MM.1S (cell line): ENCODE data around the gene TTC34.

Source experiments
- DNase-seq: peaks from one replicate; pipeline ENCODE4 v3.0.0-alpha.2; 2015
- H2AFZ ChIP-seq: fragments of 300-600 bp; sonication (generic); 2 replicates; pipeline ENCODE4 v1.6.0; 2016; ENCODE audit warnings: antibody characterized with exemption, low read length
- H3F3A ChIP-seq: fragments of 300-600 bp; sonication (generic); 2 replicates; pipeline ENCODE4 v1.6.1; 2016; ENCODE audit warnings: mild to moderate bottlenecking, antibody characterized with exemption, low read length, moderate library complexity, mixed read lengths; ENCODE audit not compliant: insufficient read depth
- H3K27ac ChIP-seq: fragments of 300-600 bp; sonication (generic); 2 replicates; pipeline ENCODE4 v1.5.1; 2016; ENCODE audit warnings: mild to moderate bottlenecking, low read length
- H3K27me3 ChIP-seq: fragments of 300-600 bp; sonication (generic); replicated peaks from 2 replicates; pipeline ENCODE4 v1.6.0; 2016; ENCODE audit warnings: low read length; ENCODE audit not compliant: insufficient read depth
- H3K36me3 ChIP-seq: fragments of 300-600 bp; sonication (generic); replicated peaks from 2 replicates; pipeline ENCODE4 v1.6.1; 2016; ENCODE audit warnings: mild to moderate bottlenecking, low read length, mixed read lengths; ENCODE audit not compliant: insufficient read depth
- H3K4me1 ChIP-seq: fragments of 300-600 bp; sonication (generic); 2 replicates; pipeline ENCODE4 v1.6.1; 2016; ENCODE audit warnings: low read length, mixed read lengths
- H3K4me2 ChIP-seq: fragments of 300-600 bp; sonication (generic); 2 replicates; pipeline ENCODE4 v1.6.0; 2016; ENCODE audit warnings: low read depth, low read length
- H3K4me3 ChIP-seq: fragments of 300-600 bp; sonication (generic); 2 replicates; pipeline ENCODE4 v1.5.1; 2016; ENCODE audit warnings: low read length, mixed read lengths
- H3K79me2 ChIP-seq: fragments of 300-600 bp; sonication (generic); 2 replicates; pipeline ENCODE4 v1.6.1; 2016; ENCODE audit warnings: mixed run types, low read length, mixed read lengths
- H3K9ac ChIP-seq: fragments of 300-600 bp; sonication (generic); 2 replicates; pipeline ENCODE4 v1.6.1; 2016; ENCODE audit warnings: low read length, mixed read lengths
- H3K9me2 ChIP-seq: fragments of 300-600 bp; sonication (generic); replicated peaks from 2 replicates; pipeline ENCODE4 v1.6.1; 2016; ENCODE audit warnings: mild to moderate bottlenecking, low read length, mixed read lengths; ENCODE audit not compliant: insufficient read depth
- H3K9me3 ChIP-seq: fragments of 300-600 bp; sonication (generic); replicated peaks from 2 replicates; pipeline ENCODE4 v1.6.1; 2016; ENCODE audit warnings: mild to moderate bottlenecking, low read length, mixed read lengths; ENCODE audit not compliant: insufficient read depth
- H4K20me1 ChIP-seq: fragments of 300-600 bp; sonication (generic); 2 replicates; pipeline ENCODE4 v1.6.1; 2016; ENCODE audit warnings: mild to moderate bottlenecking, low read length, moderate library complexity, mixed read lengths; ENCODE audit not compliant: insufficient read depth
- CTCF ChIP-seq: fragments of 300-600 bp; sonication (generic); IDR thresholded peaks from 2 replicates; pipeline ENCODE4 v1.5.1; 2016; ENCODE audit warnings: antibody characterized with exemption, low read length, mixed read lengths
- EZH2 ChIP-seq: fragments of 300-600 bp; sonication (generic); optimal IDR thresholded peaks from 2 replicates; pipeline ENCODE3; 2017; ENCODE audit warnings: low read depth, mild to moderate bottlenecking, antibody characterized with exemption, low read length, mixed read lengths
- EZH2phosphoT487 ChIP-seq: fragments of 300-600 bp; sonication (generic); IDR thresholded peaks from 2 replicates; pipeline ENCODE4 v1.6.1; 2018; ENCODE audit warnings: antibody characterized with exemption, low read length

TTC34 gene

GRCh38 chr1:2607641-2608091 lies 193.8 kb downstream of the TTC34 start:
- DNase-seq, result no peak
- no peaks in the 10 kb centered on the region for H4K20me1 ChIP-seq
- H3K9me2 ChIP-seq, result no peaks in the 10 kb centered on the region
- H3K9ac ChIP-seq, result no peak overlapping the region
- H3K27me3 ChIP-seq, result peaks cover 92% of the 10 kb centered on the region
- no peak overlapping the region for H3K27ac ChIP-seq
- no peaks in the 10 kb centered on the region for H3K36me3 ChIP-seq
- H2AFZ ChIP-seq, result no peak overlapping the region
- no peak for TF ChIP-seq CTCF
- no peak for TF ChIP-seq EZH2
- TF ChIP-seq EZH2phosphoT487, result no peak
- H3F3A ChIP-seq, result no peaks in the 10 kb centered on the region
- H3K4me2 ChIP-seq, result no peak overlapping the region
- no peaks in the 10 kb centered on the region for H3K79me2 ChIP-seq
- no peak overlapping the region for H3K4me3 ChIP-seq
- no peaks in the 10 kb centered on the region for H3K4me1 ChIP-seq
- H3K9me3 ChIP-seq, result no peaks in the 10 kb centered on the region

DNA sequence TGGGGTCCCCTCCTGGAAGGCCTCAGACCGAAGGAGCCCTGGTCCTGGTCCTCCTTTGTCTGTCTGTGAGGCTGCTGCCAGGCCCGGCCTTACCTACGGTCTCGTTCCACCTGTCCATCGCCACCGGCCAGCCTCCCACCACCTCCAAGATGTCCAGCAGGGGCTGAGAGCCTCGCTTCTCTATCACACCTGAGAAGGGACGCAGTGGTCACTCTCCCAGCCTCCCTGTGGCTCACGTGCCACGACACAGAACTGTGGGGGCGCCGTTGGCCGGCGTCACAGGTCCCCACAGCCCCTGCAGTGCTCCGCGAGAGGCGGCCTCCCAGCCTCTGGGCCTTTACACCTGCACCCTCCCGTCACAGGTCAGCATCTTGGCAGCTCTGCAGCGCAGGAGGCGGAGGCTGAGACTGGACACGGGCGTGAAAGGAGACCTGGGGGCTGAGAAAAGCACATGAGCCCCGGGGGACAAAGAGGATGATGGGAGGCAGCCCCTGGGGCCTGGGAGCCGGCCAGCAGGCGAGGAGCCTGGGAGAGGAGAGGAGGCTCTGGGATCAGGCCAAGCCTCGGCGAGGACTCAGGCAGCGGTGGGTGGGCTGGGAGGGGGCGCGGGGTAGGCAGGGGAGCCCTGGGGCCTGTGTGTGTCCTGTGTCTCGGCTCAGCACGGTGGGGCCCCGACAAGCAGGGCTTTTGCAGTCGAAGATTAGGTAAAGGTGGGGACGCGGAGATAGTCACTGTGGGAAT lies 194.4 kb downstream of the TTC34 start:
- no peak overlapping the region for H2AFZ ChIP-seq
- no peaks in the 10 kb centered on the region for H3F3A ChIP-seq
- H3K9me3 ChIP-seq, result no peaks in the 10 kb centered on the region
- H4K20me1 ChIP-seq, result no peaks in the 10 kb centered on the region
- peaks cover 92% of the 10 kb centered on the region for H3K27me3 ChIP-seq
- no peaks in the 10 kb centered on the region for H3K36me3 ChIP-seq
- no peak overlapping the region for H3K27ac ChIP-seq
- DNase-seq, result no peak
- H3K4me1 ChIP-seq, result no peaks in the 10 kb centered on the region
- no peak overlapping the region for H3K9ac ChIP-seq
- no peak overlapping the region for H3K4me2 ChIP-seq
- no peaks in the 10 kb centered on the region for H3K9me2 ChIP-seq
- TF ChIP-seq EZH2phosphoT487, result no peak
- TF ChIP-seq EZH2, result no peak
- no peak for TF ChIP-seq CTCF
- no peaks in the 10 kb centered on the region for H3K79me2 ChIP-seq
- no peak overlapping the region for H3K4me3 ChIP-seq

DNA sequence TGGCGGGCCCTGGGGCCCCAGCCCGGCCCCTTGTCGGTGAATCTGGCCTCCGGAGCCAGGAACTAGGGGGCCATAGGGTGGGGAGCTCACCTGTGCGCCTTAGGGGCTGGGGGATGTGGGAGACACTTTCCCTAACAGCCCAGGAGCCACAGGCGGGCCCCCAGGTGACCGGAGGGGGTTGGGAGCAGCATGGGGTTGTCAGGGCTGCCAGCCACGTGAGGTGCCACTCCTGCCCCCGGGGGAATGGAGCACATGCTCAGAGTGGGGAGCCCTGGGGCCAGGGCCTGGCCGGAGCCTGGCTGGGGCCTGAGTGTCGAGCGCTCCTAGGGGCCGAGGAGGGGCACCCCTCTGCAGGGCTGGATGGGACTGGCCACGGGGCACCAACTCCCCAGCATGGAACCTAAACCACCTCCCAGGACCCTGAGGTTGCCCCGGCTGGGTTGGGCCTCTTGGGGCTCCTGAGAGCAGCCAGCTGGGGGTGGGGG lies 195.1 kb downstream of the TTC34 start:
- H3K9me2 ChIP-seq, result no peaks in the 10 kb centered on the region
- H3K27me3 ChIP-seq, result peaks cover 92% of the 10 kb centered on the region
- no peak overlapping the region for H3K4me3 ChIP-seq
- no peaks in the 10 kb centered on the region for H3K36me3 ChIP-seq
- H2AFZ ChIP-seq, result no peak overlapping the region
- no peak overlapping the region for H3K4me2 ChIP-seq
- H3K4me1 ChIP-seq, result no peaks in the 10 kb centered on the region
- H3K79me2 ChIP-seq, result no peaks in the 10 kb centered on the region
- DNase-seq, result no peak
- no peaks in the 10 kb centered on the region for H3F3A ChIP-seq
- no peaks in the 10 kb centered on the region for H4K20me1 ChIP-seq
- H3K27ac ChIP-seq, result no peak overlapping the region
- TF ChIP-seq CTCF, result no peak
- TF ChIP-seq EZH2phosphoT487, result no peak
- TF ChIP-seq EZH2, result no peak
- no peak overlapping the region for H3K9ac ChIP-seq
- no peaks in the 10 kb centered on the region for H3K9me3 ChIP-seq
